T-cell (primary cell): ENCODE data around the gene ROBO1. TPM values are rescaled to one million over a fixed set of nuclear protein-coding genes. Genes with fewer than 3 reads are reported as not detected.
"Not testable (repeated sequence)": the region's sequence is repeated elsewhere in the genome, so short reads cannot be mapped to it uniquely, and the experiment has no call there.

Experiments
- ATAC-seq, 4 experiments: fragments of 200-7000 bp in 3 of 4; fragments of 150-1000 bp in 1 of 4; cut with Tn5 transposase; replicated peaks in 1 of 4; 1 replicate in 3 of 4; 2 replicates in 1 of 4; pipeline ENCODE4 v1.10.0; 2021; ENCODE audit warnings: moderate library complexity in 3 of 4, mild to moderate bottlenecking in 2 of 4, moderate number of reproducible peaks in 1 of 4
- CTCF ChIA-PET, 2 donors: fragments of 300-600 bp; sonication (Branson Sonifier 250); formaldehyde crosslinking; loops; one replicate each; lab custom pipeline; 2022; ENCODE audit warnings: antibody characterized with exemption in 2 of 2; lab: Charles Lee
- POLR2A ChIA-PET, 2 donors: fragments of 300-600 bp; sonication (Branson Sonifier 250); formaldehyde crosslinking; loops; one replicate each; lab custom pipeline; 2022; ENCODE audit warnings: antibody characterized with exemption in 2 of 2; lab: Charles Lee
- DNase-seq, 35 experiments: peaks; one replicate each; pipeline versions ENCODE4 v3.0.0 to v3.0.0-alpha.2; 2013 to 2023
- H3K27ac ChIP-seq: one replicate; pipeline ENCODE4 v1.5.1; 2013; ENCODE audit warnings: low read length
- H3K27me3 ChIP-seq, 2 experiments: replicated peaks in 1 of 2; 1 replicate in 1 of 2; 2 replicates in 1 of 2; pipeline versions ENCODE4 v1.6.1 to v1.7.0; 2013; ENCODE audit warnings: low read length in 1 of 2, mixed read lengths in 1 of 2; ENCODE audit not compliant: control insufficient read depth in 2 of 2, insufficient read depth in 2 of 2; ENCODE audit errors: extremely low read depth in 1 of 2
- H3K36me3 ChIP-seq, 2 donors: 1 replicate in 1 of 2; 2 replicates in 1 of 2; pipeline versions ENCODE4 v1.6.1 to v1.7.0; 2013; ENCODE audit warnings: low read length in 1 of 2; ENCODE audit not compliant: control insufficient read depth in 2 of 2, insufficient read depth in 1 of 2; ENCODE audit errors: extremely low read depth in 1 of 2
- H3K4me1 ChIP-seq, 2 experiments: 1 replicate in 1 of 2; 2 replicates in 1 of 2; pipeline versions ENCODE4 v1.6.1 to v1.7.0; 2013; ENCODE audit warnings: low read length in 2 of 2, mixed read lengths in 1 of 2; ENCODE audit not compliant: insufficient read depth in 2 of 2, control insufficient read depth in 1 of 2; ENCODE audit errors: extremely low read depth in 1 of 2
- H3K4me3 ChIP-seq, 2 donors: 1 replicate in 1 of 2; 2 replicates in 1 of 2; pipeline versions ENCODE4 v1.5.1 to v1.7.0; 2013; ENCODE audit warnings: mild to moderate bottlenecking in 2 of 2, low read length in 1 of 2, moderate library complexity in 1 of 2; ENCODE audit not compliant: control insufficient read depth in 1 of 2; ENCODE audit errors: extremely low read depth in 1 of 2
- H3K9me3 ChIP-seq: 2 replicates; pipeline ENCODE4 v1.7.0; 2013
- H3K27ac Mint-ChIP-seq, 2 donors: one replicate each; pipeline ENCODE4 v1.8.0; 2020 to 2021; ENCODE audit warnings: mild to moderate bottlenecking in 2 of 2, mixed read lengths in 2 of 2
- H3K27me3 Mint-ChIP-seq, 2 donors: one replicate each; pipeline ENCODE4 v1.8.0; 2021 to 2022; ENCODE audit warnings: mixed read lengths in 2 of 2
- H3K36me3 Mint-ChIP-seq: one replicate; pipeline ENCODE4 v1.8.0; 2021; ENCODE audit warnings: mixed read lengths
- H3K4me1 Mint-ChIP-seq, 3 donors: one replicate each; pipeline ENCODE4 v1.8.0; 2020 to 2022; ENCODE audit warnings: mixed read lengths in 3 of 3, mild to moderate bottlenecking in 1 of 3
- H3K4me3 Mint-ChIP-seq, 3 donors: one replicate each; pipeline ENCODE4 v1.8.0; 2020 to 2022; ENCODE audit warnings: mild to moderate bottlenecking in 3 of 3, mixed read lengths in 3 of 3, moderate library complexity in 3 of 3
- H3K9me3 Mint-ChIP-seq, 3 donors: one replicate each; pipeline ENCODE4 v1.8.0; 2020 to 2022; ENCODE audit warnings: mixed read lengths in 3 of 3
- WGBS: methylation state at CpG from one replicate; pipeline ENCODE4 v1.1.5; 2013; ENCODE audit warnings: missing lambda C conversion rate; ENCODE audit not compliant: insufficient coverage; 5-methylcytosine and 5-hydroxymethylcytosine counted together
- total RNA-seq, 35 experiments: library from RNA in 6 of 35; stranded (reverse) in 6 of 35; fragments of 120-200 nt in 1 of 35; gene quantifications; one replicate each; pipeline versions ENCODE4 v1.2.1 to v1.2.4 and lab custom pipeline; 2013 to 2026

ROBO1 gene
- total RNA-seq, 5 donors from 2014 or later (not counting 1 experiment from before 2014, with no cell fraction given) = 0.20 to 2.4 (median 1.7) TPM

GRCh38 chr3:79502216-79502681 is 265.5 kb downstream of the ROBO1 start:
- H3K36me3 Mint-ChIP-seq, H3K4me3 ChIP-seq, H3K27me3 ChIP-seq, H3K4me3 Mint-ChIP-seq, POLR2A ChIA-PET, H3K36me3 ChIP-seq, H3K9me3 ChIP-seq, H3K27ac ChIP-seq, H3K27me3 Mint-ChIP-seq, CTCF ChIA-PET, DNase-seq, H3K27ac Mint-ChIP-seq, H3K4me1 ChIP-seq, H3K4me1 Mint-ChIP-seq, ATAC-seq: not testable (repeated sequence)
- WGBS = 95% methylated on average over 31 of the region's 39 CpGs
- peaks cover 9 to 23% (median 21%) of the 10 kb centered on the region in 3 donors for H3K9me3 Mint-ChIP-seq

- ATAC-seq = no peak
- ChIA-PET POLR2A (no interaction called here), CTCF (no interaction called here)
- no peaks in the 10 kb centered on the region for H3K27me3 Mint-ChIP-seq
- no peaks in the 10 kb centered on the region for H3K27me3 ChIP-seq
- H3K9me3 Mint-ChIP-seq = peaks cover 7% of the 10 kb centered on the region in 3 donors
- DNase-seq = no peak
- no peaks in the 10 kb centered on the region for H3K4me1 Mint-ChIP-seq
- H3K27ac ChIP-seq = no peak overlapping the region
- no peaks in the 10 kb centered on the region for H3K36me3 Mint-ChIP-seq
- no peaks in the 10 kb centered on the region for H3K4me1 ChIP-seq
- no peak overlapping the region for H3K27ac Mint-ChIP-seq
- no peak overlapping the region for H3K4me3 ChIP-seq
- no peaks in the 10 kb centered on the region for H3K36me3 ChIP-seq
- H3K4me3 Mint-ChIP-seq = no peak overlapping the region
- H3K9me3 ChIP-seq = no peaks in the 10 kb centered on the region
- no CpG with 5 or more reads among the region's 7 CpGs for WGBS
Observed at GRCh38 chr3:79497447-79498111, 270.2 kb downstream of the ROBO1 start.

- H3K36me3 ChIP-seq = no peaks in the 10 kb centered on the region
- WGBS = 17% methylated on average over 1 of the region's 4 CpGs
- Mint-ChIP-seq H3K27me3 (no peaks in the 10 kb centered on the region), H3K9me3 (peaks cover 7 to 15% (median 12%) of the 10 kb centered on the region in 3 donors), H3K4me1 (no peaks in the 10 kb centered on the region), H3K36me3 (no peaks in the 10 kb centered on the region), H3K27ac (no peak overlapping the region), H3K4me3 (no peak overlapping the region)
- H3K27ac ChIP-seq = no peak overlapping the region
- no peaks in the 10 kb centered on the region for H3K9me3 ChIP-seq
- POLR2A ChIA-PET = no interaction called here
- DNase-seq = no peak
- ATAC-seq = no peak
- H3K4me3 ChIP-seq = no peak overlapping the region
- CTCF ChIA-PET = no interaction called here
- H3K27me3 ChIP-seq = no peaks in the 10 kb centered on the region
- H3K4me1 ChIP-seq = no peaks in the 10 kb centered on the region
Observed at GRCh38 chr3:79491029-79491641, 276.7 kb downstream of the ROBO1 start.

- no peak for DNase-seq
- Mint-ChIP-seq H3K4me1 (no peaks in the 10 kb centered on the region), H3K27ac (no peak overlapping the region), H3K36me3 (no peaks in the 10 kb centered on the region), H3K27me3 (no peaks in the 10 kb centered on the region), H3K9me3 (peaks cover 7 to 17% (median 15%) of the 10 kb centered on the region in 3 donors), H3K4me3 (no peak overlapping the region)
- WGBS = 63% methylated on average over 2 of the region's 8 CpGs
- Histone ChIP-seq H3K27me3 (no peaks in the 10 kb centered on the region), H3K9me3 (no peaks in the 10 kb centered on the region), H3K4me3 (no peak overlapping the region), H3K4me1 (no peaks in the 10 kb centered on the region), H3K27ac (no peak overlapping the region), H3K36me3 (no peaks in the 10 kb centered on the region)
- ATAC-seq = no peak
- CTCF ChIA-PET = no interaction called here
- POLR2A ChIA-PET = no interaction called here
Observed at GRCh38 chr3:79490165-79491028, 277.4 kb downstream of the ROBO1 start.

GRCh38 chr3:79488407-79488806 is 279.4 kb downstream of the ROBO1 start:
- no peak for ATAC-seq
- Histone ChIP-seq H3K27ac (no peak overlapping the region), H3K27me3 (no peaks in the 10 kb centered on the region), H3K9me3 (no peaks in the 10 kb centered on the region), H3K36me3 (no peaks in the 10 kb centered on the region), H3K4me1 (no peaks in the 10 kb centered on the region), H3K4me3 (no peak overlapping the region)
- Mint-ChIP-seq H3K36me3 (no peaks in the 10 kb centered on the region), H3K4me1 (no peaks in the 10 kb centered on the region), H3K9me3 (peaks cover 11 to 17% (median 15%) of the 10 kb centered on the region in 3 donors), H3K4me3 (no peak overlapping the region), H3K27me3 (no peaks in the 10 kb centered on the region), H3K27ac (no peak overlapping the region)
- ChIA-PET POLR2A (no interaction called here), CTCF (no interaction called here)
- WGBS = 80% methylated on average over 1 of the region's 2 CpGs
- DNase-seq = no peak

GRCh38 chr3:79480746-79481145 is 287.1 kb downstream of the ROBO1 start:
- peaks cover 7 to 16% (median 8%) of the 10 kb centered on the region in 3 donors for H3K9me3 Mint-ChIP-seq
- no peaks in the 10 kb centered on the region for H3K36me3 ChIP-seq
- no peak overlapping the region for H3K27ac ChIP-seq
- ChIA-PET POLR2A (no interaction called here), CTCF (no interaction called here)
- no peaks in the 10 kb centered on the region for H3K36me3 Mint-ChIP-seq
- H3K27me3 ChIP-seq = no peaks in the 10 kb centered on the region
- WGBS = no CpG with 5 or more reads among the region's 1 CpG
- ATAC-seq (no peak), DNase-seq (no peak)
- no peaks in the 10 kb centered on the region for H3K9me3 ChIP-seq
- H3K4me1 Mint-ChIP-seq = no peaks in the 10 kb centered on the region
- no peak overlapping the region for H3K27ac Mint-ChIP-seq
- H3K4me3 ChIP-seq = no peak overlapping the region
- H3K27me3 Mint-ChIP-seq = no peaks in the 10 kb centered on the region
- no peak overlapping the region for H3K4me3 Mint-ChIP-seq
- no peaks in the 10 kb centered on the region for H3K4me1 ChIP-seq
